ENCODE measurements around the gene TAS2R1. TPM values are rescaled to one million over a fixed set of nuclear protein-coding genes. Genes with fewer than 3 reads are reported as not detected.

The TAS2R1 gene
- total RNA-seq, 2 donors from 2014 or later, result not detected

DNA sequence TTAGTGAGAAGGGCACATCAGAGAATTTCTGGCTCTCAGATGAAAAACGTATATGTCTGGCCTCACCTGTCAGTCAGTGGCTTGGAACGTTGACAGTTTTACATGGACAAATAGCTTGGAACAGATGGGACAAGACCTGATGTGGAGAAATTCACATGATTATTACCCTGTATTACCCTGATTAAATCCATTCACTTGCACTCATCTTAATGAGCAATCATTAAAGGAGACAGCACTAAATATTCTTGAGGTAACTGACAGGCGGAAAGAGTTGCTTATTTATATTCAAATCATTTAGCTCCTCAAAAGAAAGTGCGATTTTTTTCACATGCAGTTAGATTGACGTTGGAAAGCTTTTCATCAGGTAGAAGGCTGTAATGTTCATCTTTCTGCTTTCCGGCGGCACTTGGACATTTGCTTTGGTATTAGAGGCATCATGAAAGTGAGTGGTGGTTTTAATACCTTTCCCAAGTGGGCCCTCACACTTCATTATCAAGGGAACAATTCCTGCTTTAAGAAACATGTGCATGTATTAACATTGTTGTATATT, 11.7 kb upstream of the TAS2R1 start:
- Mint-ChIP-seq H3K27ac (no peak overlapping the region), H3K9me3 (peaks cover 8% of the 10 kb centered on the region), H3K36me3 (ENCODE audit: low read depth) (no peaks in the 10 kb centered on the region), H3K4me3 (no peak overlapping the region), H3K27me3 (no peaks in the 10 kb centered on the region), H3K4me1 (no peaks in the 10 kb centered on the region)
- ATAC-seq (replicated peaks), result no peak

DNA sequence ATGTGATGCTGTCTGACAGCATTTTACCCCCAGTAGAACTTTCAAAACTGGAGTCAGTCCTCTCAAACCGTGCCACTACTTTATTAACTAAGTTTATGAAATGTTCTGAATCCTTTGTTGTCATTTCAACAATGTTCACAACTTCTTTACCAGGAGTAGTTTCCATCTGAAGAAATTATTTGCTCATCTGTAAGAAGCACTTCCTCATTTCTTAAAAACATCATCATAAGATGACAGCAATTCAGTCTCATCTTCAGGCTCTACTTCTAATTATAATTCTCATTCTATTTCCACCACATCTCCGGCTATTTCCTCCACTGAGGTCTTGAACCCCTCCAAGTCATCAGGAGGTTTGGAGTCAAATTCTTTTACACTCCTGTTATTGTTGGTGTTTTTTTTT, 2.3 kb upstream of the TAS2R1 start:
- H3K4me1 Mint-ChIP-seq, result no peaks in the 10 kb centered on the region
- H3K9me3 Mint-ChIP-seq, result peaks cover 18% of the 10 kb centered on the region
- no peak overlapping the region for H3K27ac Mint-ChIP-seq
- no peaks in the 10 kb centered on the region for H3K36me3 Mint-ChIP-seq (ENCODE audit: low read depth)
- no peak for ATAC-seq (replicated peaks)
- no peaks in the 10 kb centered on the region for H3K27me3 Mint-ChIP-seq
- no peak overlapping the region for H3K4me3 Mint-ChIP-seq

DNA sequence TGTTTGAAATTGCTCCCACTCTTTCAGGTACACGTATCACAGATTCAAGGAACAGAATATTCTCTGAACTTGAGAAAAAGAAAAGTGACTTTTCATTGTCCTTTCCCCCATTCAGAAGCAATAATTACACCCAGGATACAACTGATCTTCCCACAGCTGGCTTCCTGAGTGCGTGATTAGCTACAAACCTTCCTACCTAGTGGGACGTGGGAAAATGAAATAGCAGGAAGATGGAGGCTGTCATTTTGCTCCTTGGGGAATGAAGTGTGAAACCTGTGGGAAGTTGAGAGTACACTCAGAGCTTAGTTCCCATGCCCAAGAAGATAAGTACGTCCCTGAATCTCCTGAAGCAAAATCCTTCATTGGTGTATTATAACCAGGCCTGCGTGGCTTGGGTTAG, 2.6 kb downstream of the TAS2R1 start:
- Mint-ChIP-seq H3K27me3 (no peaks in the 10 kb centered on the region), H3K4me1 (no peaks in the 10 kb centered on the region), H3K36me3 (ENCODE audit: low read depth) (no peaks in the 10 kb centered on the region), H3K4me3 (no peak overlapping the region), H3K9me3 (peaks cover 11% of the 10 kb centered on the region), H3K27ac (no peak overlapping the region)
- ATAC-seq (replicated peaks), result no peak

DNA sequence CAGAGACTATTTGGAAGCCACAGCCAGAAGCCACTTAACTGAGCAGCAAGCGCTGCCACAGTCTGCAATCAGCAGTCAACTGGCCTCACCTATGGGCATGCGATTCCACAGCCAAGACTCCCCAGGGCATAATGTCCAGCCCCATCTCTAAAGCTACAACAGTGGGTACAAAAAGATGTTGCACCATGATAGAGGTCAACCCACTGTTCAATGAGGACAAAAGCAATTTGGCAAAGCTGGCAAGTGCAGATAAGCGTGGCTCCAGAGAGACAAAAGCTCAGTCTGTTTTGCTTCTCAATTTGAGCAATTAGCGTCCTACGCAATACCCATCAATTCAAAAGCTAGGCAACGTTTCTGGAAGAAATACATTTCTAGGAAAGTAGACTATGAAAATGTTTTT, 3.2 kb downstream of the TAS2R1 start:
- Mint-ChIP-seq H3K36me3 (ENCODE audit: low read depth) (no peaks in the 10 kb centered on the region), H3K9me3 (peaks cover 11% of the 10 kb centered on the region), H3K27ac (no peak overlapping the region), H3K27me3 (no peaks in the 10 kb centered on the region), H3K4me1 (no peaks in the 10 kb centered on the region), H3K4me3 (no peak overlapping the region)
- no peak for ATAC-seq (replicated peaks)

DNA sequence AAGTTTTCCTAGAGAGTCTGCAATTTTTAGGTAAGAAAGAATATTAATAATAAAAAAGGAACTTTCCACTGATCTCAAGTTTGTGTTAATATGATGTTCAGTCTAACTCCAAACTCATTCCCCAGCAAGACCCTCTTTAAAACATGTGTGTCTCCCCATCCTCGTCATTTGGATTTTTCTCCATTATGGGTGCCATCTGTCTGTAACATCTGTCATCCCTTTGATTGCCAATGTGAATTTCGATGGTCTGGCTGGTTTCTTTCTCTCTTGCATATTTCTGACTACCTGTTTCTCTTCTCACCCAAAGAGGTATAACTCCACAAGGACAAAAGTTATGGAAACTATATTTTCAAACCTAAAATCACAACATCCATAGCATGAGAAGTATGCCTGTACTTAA, 4.4 kb downstream of the TAS2R1 start:
- no peaks in the 10 kb centered on the region for H3K27me3 Mint-ChIP-seq

DNA sequence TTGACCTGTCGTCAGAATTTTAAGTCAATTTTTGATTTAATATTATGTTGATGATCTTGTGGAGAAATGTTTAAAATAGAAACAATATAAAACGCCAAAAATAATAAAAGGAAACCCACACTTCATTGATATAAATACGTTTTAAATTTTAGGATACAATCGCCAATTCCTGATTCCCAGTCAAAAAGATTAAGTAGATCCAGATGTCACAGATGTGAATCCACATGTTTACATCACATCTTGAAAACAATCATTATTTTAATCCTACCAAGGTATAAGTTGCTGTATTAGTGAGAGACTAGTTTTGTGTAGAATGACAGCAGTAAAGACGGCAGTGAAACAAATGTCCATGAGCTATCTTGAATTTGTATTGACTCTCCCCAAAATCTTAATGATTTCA, 4.9 kb downstream of the TAS2R1 start:
- no peaks in the 10 kb centered on the region for H3K36me3 Mint-ChIP-seq (ENCODE audit: low read depth)
- H3K27ac Mint-ChIP-seq, result no peak overlapping the region
- ATAC-seq (replicated peaks), result no peak
- no peaks in the 10 kb centered on the region for H3K4me1 Mint-ChIP-seq
- H3K9me3 Mint-ChIP-seq, result peaks cover 11% of the 10 kb centered on the region
- H3K4me3 Mint-ChIP-seq, result no peak overlapping the region
- H3K27me3 Mint-ChIP-seq, result no peaks in the 10 kb centered on the region

More for the DNA sequence above, 4.4 kb downstream of the TAS2R1 start:
- no peak overlapping the region for H3K4me3 Mint-ChIP-seq
- no peak overlapping the region for H3K27ac Mint-ChIP-seq
- no peaks in the 10 kb centered on the region for H3K4me1 Mint-ChIP-seq
- H3K9me3 Mint-ChIP-seq, result peaks cover 11% of the 10 kb centered on the region
- no peak for ATAC-seq (replicated peaks)
- no peaks in the 10 kb centered on the region for H3K36me3 Mint-ChIP-seq (ENCODE audit: low read depth)

DNA sequence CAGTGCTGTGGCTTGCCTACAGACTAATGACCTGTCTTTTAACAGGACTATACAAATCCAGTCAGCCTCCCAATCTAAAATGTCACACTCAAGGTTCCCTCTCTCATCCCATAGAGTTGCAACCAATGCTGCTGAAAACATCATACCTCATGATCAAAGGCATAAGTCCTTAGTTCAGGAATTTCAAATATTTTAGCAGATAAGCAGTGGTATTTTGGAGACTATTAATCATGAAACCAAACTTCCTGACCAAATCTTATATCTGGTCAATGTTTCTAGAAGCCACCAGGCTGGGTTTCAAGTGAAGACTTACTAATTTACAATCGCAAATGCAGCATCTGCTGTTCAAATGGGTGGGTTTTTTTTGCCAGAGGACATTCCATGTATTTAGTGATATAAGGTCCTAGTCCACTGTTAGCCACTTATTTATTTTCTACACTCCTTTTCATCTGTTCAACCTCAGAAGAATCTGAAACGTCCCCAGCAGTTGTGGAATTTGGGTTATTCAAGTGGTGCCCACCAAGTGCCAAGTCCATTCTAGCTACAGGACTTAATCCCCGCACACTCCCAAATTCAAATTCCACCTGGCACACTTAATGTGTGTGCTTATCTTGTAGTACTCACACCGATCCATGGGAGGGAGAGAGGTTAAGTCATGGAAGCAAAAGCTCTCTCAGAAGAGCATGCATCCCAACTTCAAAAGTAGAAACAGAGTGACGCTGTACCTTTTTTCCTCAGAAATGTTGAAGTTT, 5.8 kb downstream of the TAS2R1 start:
- no peak overlapping the region for H3K27ac Mint-ChIP-seq
- no peaks in the 10 kb centered on the region for H3K36me3 Mint-ChIP-seq (ENCODE audit: low read depth)
- peaks cover 11% of the 10 kb centered on the region for H3K9me3 Mint-ChIP-seq
- no peaks in the 10 kb centered on the region for H3K27me3 Mint-ChIP-seq
- H3K4me1 Mint-ChIP-seq, result no peaks in the 10 kb centered on the region
- no peak overlapping the region for H3K4me3 Mint-ChIP-seq
- ATAC-seq (replicated peaks), result no peak

DNA sequence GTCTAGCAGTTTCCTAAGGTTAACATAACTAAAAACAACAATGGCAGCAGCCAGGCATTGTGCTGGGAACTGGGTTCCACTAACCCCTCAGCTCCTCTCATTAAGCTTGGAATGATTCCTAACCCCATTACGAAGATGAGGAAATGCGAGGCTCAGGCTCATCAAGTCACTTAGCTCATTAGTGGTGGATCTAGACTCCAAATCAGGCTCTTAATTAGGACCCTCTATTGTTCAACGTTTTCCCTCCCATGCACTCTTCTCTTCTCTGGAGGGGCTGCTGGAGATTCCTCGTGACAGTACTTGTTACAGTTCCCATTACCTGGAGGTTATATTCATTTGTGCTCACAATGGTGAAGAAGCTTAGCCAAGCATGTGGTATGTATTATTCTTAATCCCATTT, 6.5 kb downstream of the TAS2R1 start:
- H3K36me3 Mint-ChIP-seq (ENCODE audit: low read depth), result no peaks in the 10 kb centered on the region
- H3K4me3 Mint-ChIP-seq, result no peak overlapping the region
- ATAC-seq (replicated peaks), result no peak
- H3K27me3 Mint-ChIP-seq, result no peaks in the 10 kb centered on the region
- no peak overlapping the region for H3K27ac Mint-ChIP-seq
- H3K4me1 Mint-ChIP-seq, result no peaks in the 10 kb centered on the region
- peaks cover 11% of the 10 kb centered on the region for H3K9me3 Mint-ChIP-seq

DNA sequence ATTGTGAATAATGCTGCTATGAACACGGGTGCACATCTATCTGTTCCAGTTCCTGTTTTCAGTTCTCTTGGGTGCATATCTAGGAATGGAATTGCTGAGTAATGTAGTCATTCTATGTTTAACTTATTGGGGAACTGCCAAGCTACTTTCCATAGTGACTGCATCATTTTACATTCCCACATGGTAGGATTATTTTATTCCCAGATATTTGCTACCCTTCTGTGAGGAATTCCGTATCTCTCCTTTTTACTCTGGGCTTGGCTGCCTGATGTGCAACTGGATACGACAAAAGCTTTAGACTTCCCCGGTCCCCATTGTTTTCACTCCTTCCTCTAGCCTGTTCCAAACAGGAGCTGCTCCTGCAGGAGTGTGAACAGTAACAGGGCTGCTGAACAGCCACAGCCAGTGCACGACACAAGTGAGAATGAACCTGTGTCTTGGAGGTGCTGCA, 7.2 kb downstream of the TAS2R1 start:
- no peaks in the 10 kb centered on the region for H3K4me1 Mint-ChIP-seq
- H3K36me3 Mint-ChIP-seq (ENCODE audit: low read depth), result no peaks in the 10 kb centered on the region
- H3K27ac Mint-ChIP-seq, result no peak overlapping the region
- no peak for ATAC-seq (replicated peaks)
- H3K9me3 Mint-ChIP-seq, result peaks cover 11% of the 10 kb centered on the region
- H3K27me3 Mint-ChIP-seq, result no peaks in the 10 kb centered on the region
- H3K4me3 Mint-ChIP-seq, result no peak overlapping the region

DNA sequence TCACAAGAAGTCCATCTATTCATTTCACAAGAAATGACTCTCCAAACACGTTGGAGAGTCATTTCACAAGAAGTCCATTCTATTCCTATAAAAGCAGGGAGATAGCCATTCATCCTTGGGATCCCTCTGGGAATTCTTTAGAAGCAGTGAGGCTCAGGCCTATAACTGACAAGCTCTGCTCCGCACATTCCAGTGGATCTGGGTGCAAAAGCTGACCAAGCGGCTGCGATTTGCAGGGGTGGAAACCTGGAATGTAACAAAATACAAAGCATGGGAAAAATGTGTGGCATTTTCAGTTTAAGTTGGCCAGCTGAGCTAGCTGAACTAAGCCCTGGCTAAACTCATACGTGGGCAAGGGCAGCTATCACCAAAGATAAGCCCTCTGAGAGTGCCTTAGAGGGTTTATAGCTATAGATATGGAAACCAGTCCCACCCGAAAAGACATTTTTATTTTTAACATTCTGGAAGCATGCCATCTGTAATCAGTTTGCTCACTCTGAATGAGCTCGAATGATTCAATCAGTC, 8.7 kb downstream of the TAS2R1 start:
- peaks cover 11% of the 10 kb centered on the region for H3K9me3 Mint-ChIP-seq
- no peak overlapping the region for H3K4me3 Mint-ChIP-seq
- no peak for ATAC-seq (replicated peaks)
- H3K27me3 Mint-ChIP-seq, result no peaks in the 10 kb centered on the region
- no peak overlapping the region for H3K27ac Mint-ChIP-seq
- no peaks in the 10 kb centered on the region for H3K36me3 Mint-ChIP-seq (ENCODE audit: low read depth)
- no peaks in the 10 kb centered on the region for H3K4me1 Mint-ChIP-seq

DNA sequence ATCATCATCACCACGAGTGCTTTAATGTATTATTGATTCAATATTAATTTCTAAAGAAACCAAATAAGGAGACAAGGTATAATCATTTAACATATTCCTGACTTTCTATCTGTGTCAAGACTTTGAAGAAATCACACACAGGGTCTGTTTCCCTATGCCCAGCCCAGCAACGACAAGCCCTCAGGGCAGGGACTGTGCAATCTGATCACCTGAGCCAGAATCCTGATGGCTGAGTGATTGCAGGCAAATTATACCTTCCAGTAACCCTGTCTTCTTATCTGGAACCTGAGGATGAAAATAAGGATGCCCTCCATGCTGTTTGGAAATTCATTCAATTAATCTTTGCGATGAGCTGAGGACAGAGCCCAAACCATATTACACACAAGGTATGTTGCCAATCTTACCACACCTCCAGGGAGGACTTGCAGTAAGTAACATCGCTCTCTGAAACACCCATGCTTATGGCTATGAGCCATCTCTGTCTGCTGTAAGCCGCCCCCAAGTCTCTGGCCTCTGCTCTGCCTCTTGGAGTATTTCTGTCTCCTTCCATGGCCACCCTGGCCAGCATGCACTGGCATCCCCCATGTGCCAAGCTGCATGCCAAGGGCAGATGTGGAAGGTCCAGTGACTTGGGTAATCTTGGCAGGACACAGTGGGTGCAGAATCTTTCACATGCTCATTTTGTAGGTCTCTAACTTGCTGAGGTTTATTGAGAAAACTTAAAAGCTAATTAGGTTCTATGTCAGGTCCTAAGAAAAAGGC, 10.6 kb downstream of the TAS2R1 start:
- no peak overlapping the region for H3K4me3 Mint-ChIP-seq
- no peaks in the 10 kb centered on the region for H3K4me1 Mint-ChIP-seq
- H3K36me3 Mint-ChIP-seq (ENCODE audit: low read depth), result no peaks in the 10 kb centered on the region
- H3K27ac Mint-ChIP-seq, result no peak overlapping the region
- no peak for ATAC-seq (replicated peaks)
- no peaks in the 10 kb centered on the region for H3K27me3 Mint-ChIP-seq
- peaks cover 11% of the 10 kb centered on the region for H3K9me3 Mint-ChIP-seq

DNA sequence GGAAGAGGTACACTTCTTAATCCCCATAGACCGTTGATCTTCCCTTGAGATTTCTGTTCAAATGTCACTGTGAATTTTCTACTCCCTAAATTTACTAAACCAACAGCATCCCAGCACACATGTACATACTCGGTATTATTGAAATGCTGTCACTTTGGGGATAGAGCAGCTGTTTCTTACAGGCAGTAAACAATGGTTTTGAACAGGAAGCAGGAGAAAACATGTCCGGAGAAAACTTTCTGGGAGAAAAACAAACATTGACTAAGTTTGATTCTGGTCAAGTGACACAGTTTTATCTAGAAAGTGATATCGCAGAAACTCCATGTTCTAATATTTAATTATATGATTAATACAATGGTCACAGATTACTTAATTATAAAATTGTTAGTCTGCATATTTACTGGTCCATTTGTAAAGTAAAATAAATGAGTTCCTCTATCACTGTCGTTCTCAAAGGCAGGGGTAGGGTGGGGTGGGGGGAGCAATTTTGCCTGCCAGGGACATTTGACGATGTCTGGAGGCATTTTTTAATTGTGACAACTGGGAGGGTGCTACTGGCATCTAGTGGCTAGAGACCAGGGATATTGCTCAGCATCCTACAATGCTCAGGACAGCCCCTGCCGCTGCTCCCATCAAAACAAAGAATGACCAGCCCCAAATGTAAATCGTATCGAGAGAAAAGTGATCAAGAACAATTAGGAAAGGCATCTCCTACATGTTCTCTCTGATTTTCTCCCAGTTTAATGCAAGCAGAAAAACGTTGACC, 12.2 kb downstream of the TAS2R1 start:
- Mint-ChIP-seq H3K27me3 (no peaks in the 10 kb centered on the region), H3K4me3 (no peak overlapping the region), H3K36me3 (ENCODE audit: low read depth) (no peaks in the 10 kb centered on the region), H3K9me3 (peaks cover 7% of the 10 kb centered on the region), H3K4me1 (no peaks in the 10 kb centered on the region), H3K27ac (no peak overlapping the region)
- ATAC-seq (replicated peaks), result no peak

DNA sequence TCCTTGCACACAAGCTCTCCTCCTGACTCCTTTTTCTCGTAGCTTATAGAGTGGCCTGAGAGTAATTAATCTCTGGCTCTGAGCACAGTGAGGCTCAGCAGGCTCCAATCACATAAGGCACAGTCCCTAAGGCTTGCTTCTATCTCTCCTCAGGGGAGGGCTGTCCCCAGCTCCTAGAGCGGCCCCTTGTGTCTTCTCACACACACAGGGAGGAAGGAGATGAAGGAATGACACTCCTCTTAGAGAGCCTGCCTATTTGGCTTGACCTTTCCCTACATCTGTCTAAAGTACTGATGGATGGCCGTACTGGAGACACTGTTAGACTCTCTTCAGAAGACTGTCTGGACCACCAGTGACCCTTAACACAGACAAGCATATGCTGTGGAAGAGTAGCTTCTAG, 12.9 kb downstream of the TAS2R1 start:
- no peaks in the 10 kb centered on the region for H3K27me3 Mint-ChIP-seq
- H3K36me3 Mint-ChIP-seq (ENCODE audit: low read depth), result no peaks in the 10 kb centered on the region
- ATAC-seq (replicated peaks), result no peak
- H3K27ac Mint-ChIP-seq, result no peak overlapping the region
- H3K4me3 Mint-ChIP-seq, result no peak overlapping the region
- H3K9me3 Mint-ChIP-seq, result peaks cover 4% of the 10 kb centered on the region
- H3K4me1 Mint-ChIP-seq, result no peaks in the 10 kb centered on the region

DNA sequence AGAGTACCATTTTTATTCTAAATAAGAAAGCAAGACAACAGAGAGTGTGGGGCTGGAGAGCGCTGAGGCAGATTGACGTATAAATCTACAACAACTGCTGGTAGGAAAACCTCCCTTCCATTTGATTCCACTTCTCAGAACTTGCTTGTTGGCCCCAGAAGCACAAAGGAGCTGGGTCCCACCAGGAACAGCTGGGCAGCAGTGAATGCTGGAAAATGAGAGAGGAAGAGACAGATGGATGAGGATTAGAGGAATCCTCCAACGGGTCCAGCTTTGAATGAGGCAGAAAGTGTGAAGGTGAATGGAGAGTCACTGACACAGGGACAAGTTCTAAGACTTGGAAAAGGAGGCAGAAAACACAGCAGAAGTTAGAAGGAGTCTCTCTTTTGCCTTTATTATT, 14.8 kb downstream of the TAS2R1 start:
- H3K27ac Mint-ChIP-seq, result no peak overlapping the region
- H3K27me3 Mint-ChIP-seq, result no peaks in the 10 kb centered on the region
- H3K36me3 Mint-ChIP-seq (ENCODE audit: low read depth), result no peaks in the 10 kb centered on the region
- ATAC-seq (replicated peaks), result no peak
- no peak overlapping the region for H3K4me3 Mint-ChIP-seq
- no peaks in the 10 kb centered on the region for H3K4me1 Mint-ChIP-seq
- peaks cover 16% of the 10 kb centered on the region for H3K9me3 Mint-ChIP-seq
